ENCODE data around the gene SOWAHD. TPM values are rescaled to one million over a fixed set of nuclear protein-coding genes. Genes with fewer than 3 reads are reported as not detected.
"Not testable (repeated sequence)": the region's sequence is repeated elsewhere in the genome, so short reads cannot be mapped to it uniquely, and the experiment has no call there.

The SOWAHD gene
- total and polyA plus RNA-seq, 3 donors from 2014 or later, result 8.9 to 21.4 (median 12.6) TPM

DNA sequence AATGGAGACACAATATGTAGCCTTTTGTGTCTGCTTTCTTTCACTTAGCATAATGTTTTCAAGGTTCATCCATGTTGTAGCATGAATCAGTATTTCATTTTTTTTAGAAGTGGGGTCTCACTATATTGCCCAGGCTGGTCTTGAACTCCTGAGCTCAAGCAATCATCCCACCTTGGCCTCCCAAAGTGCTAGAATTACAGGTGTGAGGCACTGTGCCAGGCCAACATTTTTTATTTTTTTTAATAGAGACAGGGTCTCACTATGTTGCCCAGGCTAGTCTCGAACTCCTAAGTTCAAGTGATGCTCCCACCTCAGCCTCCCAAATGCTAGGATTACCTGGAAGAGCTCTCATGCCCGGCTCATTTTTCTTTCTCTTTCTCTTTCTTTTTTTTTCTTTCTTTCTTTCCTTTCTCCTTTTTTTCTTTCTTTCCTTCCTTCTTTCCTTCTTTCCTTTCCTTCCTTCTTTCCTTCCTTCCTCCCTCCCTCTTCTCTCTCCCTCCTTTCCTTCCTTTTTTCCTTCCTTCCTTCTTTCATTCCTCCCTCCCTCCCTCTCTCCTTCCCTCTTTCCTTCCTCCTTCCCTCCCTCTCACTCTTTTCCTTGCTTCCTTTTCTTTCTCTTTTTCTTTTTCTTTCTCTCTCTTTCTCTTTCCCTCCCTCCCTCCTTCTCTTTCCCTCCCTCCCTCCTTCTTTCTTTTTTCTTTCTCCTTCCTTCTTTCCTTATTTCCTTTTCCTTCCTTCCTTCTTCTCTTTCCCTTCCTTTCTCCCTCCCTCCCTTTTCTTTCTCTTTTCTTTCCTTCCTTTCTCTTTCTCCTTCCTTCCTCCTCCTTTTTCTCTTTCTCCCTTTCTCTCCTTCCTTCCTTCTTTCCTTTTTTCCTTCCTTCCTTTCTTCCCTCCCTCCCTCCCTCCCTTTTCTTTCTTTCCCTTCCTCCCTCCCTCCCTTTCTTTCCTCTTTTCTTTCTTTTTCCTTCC lies 43.1 kb downstream of the SOWAHD start:
- Histone ChIP-seq H3K9me3 (no peaks in the 10 kb centered on the region), H3K27ac (no peak overlapping the region), H3K36me3 (ENCODE audit: low read depth, missing control alignments) (no peaks in the 10 kb centered on the region), H3K4me1 (no peaks in the 10 kb centered on the region), H3K4me3 (no peak overlapping the region), H3K27me3 (no peaks in the 10 kb centered on the region)
- no peak for TF ChIP-seq POLR2A (IDR thresholded peaks at IDR 0.05)
- TF ChIP-seq, protein P1, sequence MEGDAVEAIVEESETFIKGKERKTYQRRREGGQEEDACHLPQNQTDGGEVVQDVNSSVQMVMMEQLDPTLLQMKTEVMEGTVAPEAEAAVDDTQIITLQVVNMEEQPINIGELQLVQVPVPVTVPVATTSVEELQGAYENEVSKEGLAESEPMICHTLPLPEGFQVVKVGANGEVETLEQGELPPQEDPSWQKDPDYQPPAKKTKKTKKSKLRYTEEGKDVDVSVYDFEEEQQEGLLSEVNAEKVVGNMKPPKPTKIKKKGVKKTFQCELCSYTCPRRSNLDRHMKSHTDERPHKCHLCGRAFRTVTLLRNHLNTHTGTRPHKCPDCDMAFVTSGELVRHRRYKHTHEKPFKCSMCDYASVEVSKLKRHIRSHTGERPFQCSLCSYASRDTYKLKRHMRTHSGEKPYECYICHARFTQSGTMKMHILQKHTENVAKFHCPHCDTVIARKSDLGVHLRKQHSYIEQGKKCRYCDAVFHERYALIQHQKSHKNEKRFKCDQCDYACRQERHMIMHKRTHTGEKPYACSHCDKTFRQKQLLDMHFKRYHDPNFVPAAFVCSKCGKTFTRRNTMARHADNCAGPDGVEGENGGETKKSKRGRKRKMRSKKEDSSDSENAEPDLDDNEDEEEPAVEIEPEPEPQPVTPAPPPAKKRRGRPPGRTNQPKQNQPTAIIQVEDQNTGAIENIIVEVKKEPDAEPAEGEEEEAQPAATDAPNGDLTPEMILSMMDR (IDR thresholded peaks at IDR 0.05), result no peak
- WGBS, 2 donors, result 80 to 85% methylated on average over 2 of the region's 2 CpGs
- DNase-seq, result no peak
- intact Hi-C loops (cut with DNase I; ENCODE audit: low total_unique reads), result no loop called here

DNA sequence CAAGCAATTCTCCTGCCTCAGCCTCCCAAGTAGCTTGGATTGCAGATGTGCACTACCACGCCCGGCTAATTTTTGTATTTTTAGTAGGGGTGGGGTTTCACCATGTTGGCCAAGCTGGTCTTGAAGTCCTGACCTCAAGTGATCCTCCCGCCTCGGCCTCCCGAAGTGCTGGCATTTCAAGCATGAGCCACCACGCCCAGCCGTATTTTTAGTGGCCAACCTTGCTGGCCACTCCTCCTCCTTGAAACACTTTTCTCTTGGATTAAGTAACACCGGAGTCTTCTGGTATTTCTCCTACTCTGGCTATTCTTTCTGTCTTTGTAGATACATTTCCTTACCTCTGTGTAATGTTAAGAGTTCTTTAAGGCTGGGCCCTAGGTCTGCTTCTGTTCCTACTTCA lies 44.2 kb downstream of the SOWAHD start:
- intact Hi-C loops (cut with DNase I; ENCODE audit: low total_unique reads), result no loop called here
- no peaks in the 10 kb centered on the region for H3K9me3 ChIP-seq
- TF ChIP-seq, protein P1 (IDR thresholded peaks at IDR 0.05), result no peak
- TF ChIP-seq POLR2A (IDR thresholded peaks at IDR 0.05), result no peak
- H3K27me3 ChIP-seq, result no peaks in the 10 kb centered on the region
- WGBS, 2 donors, result 95 to 100% methylated on average over 6 to 7 of the region's 8 CpGs
- no peak for DNase-seq
- H3K4me1 ChIP-seq, result no peaks in the 10 kb centered on the region
- H3K36me3 ChIP-seq (ENCODE audit: low read depth, missing control alignments), result no peaks in the 10 kb centered on the region
- no peak overlapping the region for H3K27ac ChIP-seq
- no peak overlapping the region for H3K4me3 ChIP-seq

DNA sequence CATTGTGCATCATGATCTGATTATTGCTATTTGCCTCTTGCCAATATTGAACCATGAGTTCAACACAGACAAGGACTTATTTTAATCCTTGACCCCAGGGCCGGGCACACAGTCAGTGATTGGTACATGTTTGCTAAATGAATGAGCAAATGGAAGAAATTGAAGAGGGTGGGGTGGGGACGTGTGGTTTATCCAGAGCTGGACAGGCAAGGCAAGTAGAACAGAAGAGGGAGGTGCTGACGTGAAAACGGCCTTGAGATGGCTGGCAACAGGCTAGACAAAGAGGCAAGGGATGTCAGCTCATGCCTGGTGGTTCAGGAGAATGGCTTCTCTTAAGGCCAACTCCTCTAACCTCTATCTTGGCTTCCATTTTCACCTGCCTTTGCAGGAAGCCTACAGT lies 50.1 kb downstream of the SOWAHD start:
- H3K9me3 ChIP-seq; H3K4me3 ChIP-seq; DNase-seq; H3K27me3 ChIP-seq; H3K36me3 ChIP-seq (ENCODE audit: low read depth, missing control alignments); H3K4me1 ChIP-seq; H3K27ac ChIP-seq; intact Hi-C loops (cut with DNase I; ENCODE audit: low total_unique reads): not testable (repeated sequence)
- 40% methylated on average over 2 of the region's 4 CpGs; no CpG with 5 or more reads in 1 of the 2 donors for WGBS, 2 donors

DNA sequence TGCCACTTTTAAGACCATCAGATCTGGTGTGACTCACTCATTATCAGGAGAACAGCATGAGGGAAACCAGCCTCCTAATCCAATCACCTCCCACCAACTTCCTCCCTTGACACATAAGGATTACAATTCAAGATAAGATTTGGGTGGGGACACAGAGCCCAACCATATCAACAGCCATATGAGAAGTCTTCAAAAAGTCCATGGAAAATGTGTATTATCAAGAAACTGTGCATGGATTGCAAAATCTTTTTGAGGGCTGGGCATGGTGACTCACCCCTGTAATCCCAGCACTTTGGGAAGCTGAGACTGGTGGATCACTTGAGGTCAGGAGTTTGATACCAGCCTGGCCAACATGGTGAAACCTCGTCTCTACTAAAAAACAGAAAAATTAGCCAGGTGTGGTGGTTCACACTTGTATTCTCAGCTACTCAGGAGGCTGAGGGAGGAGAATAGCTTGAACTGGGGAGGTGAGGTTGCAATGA lies 50.8 kb downstream of the SOWAHD start:
- Histone ChIP-seq H3K9me3 (no peaks in the 10 kb centered on the region), H3K4me1 (no peaks in the 10 kb centered on the region), H3K36me3 (ENCODE audit: low read depth, missing control alignments) (no peaks in the 10 kb centered on the region), H3K27me3 (no peaks in the 10 kb centered on the region), H3K4me3 (no peak overlapping the region), H3K27ac (no peak overlapping the region)
- 100% methylated on average over 1 of the region's 1 CpG for WGBS, 2 donors
- intact Hi-C loops (cut with DNase I; ENCODE audit: low total_unique reads), result no loop called here
- no peak for DNase-seq
- TF ChIP-seq, protein P1 (IDR thresholded peaks at IDR 0.05), result no peak
- no peak for TF ChIP-seq POLR2A (IDR thresholded peaks at IDR 0.05)

Small RNA genes within 50 kb of the gene (small RNA-seq; reads per million reads assigned to genes)
- 0 reads per million in 2 donors for gene SNORA69

Other genes starting within 250 kb of the SOWAHD start
- gene STEEP1, start 193.2 kb upstream of the SOWAHD start, total RNA-seq, result 10 to 100 TPM; 41.9 to 43.4 TPM
- gene STEEP1, start 193.2 kb upstream of the SOWAHD start, polyA plus RNA-seq (ENCODE audit: insufficient read depth, low read depth, low replicate concordance), result 24.8 TPM
- 10 to 100 TPM; 29.4 to 30.0 TPM for gene UBE2A, start 184.0 kb upstream of the SOWAHD start, total RNA-seq
- gene UBE2A, start 184.0 kb upstream of the SOWAHD start, polyA plus RNA-seq (ENCODE audit: insufficient read depth, low read depth, low replicate concordance), result 44.7 TPM
- gene NKRF, start 152.2 kb upstream of the SOWAHD start, total RNA-seq, result 1 to 10 TPM; 4.7 to 6.4 TPM
- gene NKRF, start 152.2 kb upstream of the SOWAHD start, polyA plus RNA-seq (ENCODE audit: insufficient read depth, low read depth, low replicate concordance), result 4.1 TPM
- gene SEPTIN6, start 65.4 kb upstream of the SOWAHD start, total RNA-seq, result 100 to 1,000 TPM; 187 to 250 TPM
- 80.2 TPM for gene SEPTIN6, start 65.4 kb upstream of the SOWAHD start, polyA plus RNA-seq (ENCODE audit: insufficient read depth, low read depth, low replicate concordance)
- 1,000 to 10,000 TPM in 1 of 2 donors, 100 to 1,000 TPM in 1; 442 to 1,133 TPM for gene RPL39, start 33.0 kb downstream of the SOWAHD start, total RNA-seq
- gene RPL39, start 33.0 kb downstream of the SOWAHD start, polyA plus RNA-seq (ENCODE audit: insufficient read depth, low read depth, low replicate concordance), result 1,045 TPM
- 10 to 100 TPM in 1 of 2 donors, 1 to 10 TPM in 1; 7.4 to 12.7 TPM for gene UPF3B, start 94.4 kb downstream of the SOWAHD start, total RNA-seq
- gene UPF3B, start 94.4 kb downstream of the SOWAHD start, polyA plus RNA-seq (ENCODE audit: insufficient read depth, low read depth, low replicate concordance), result 6.9 TPM
- 10 to 100 TPM in 1 of 2 donors, 1 to 10 TPM in 1; 8.8 to 12.7 TPM for gene RNF113A, start 113.1 kb downstream of the SOWAHD start, total RNA-seq
- 7.8 TPM for gene RNF113A, start 113.1 kb downstream of the SOWAHD start, polyA plus RNA-seq (ENCODE audit: insufficient read depth, low read depth, low replicate concordance)
- 10 to 100 TPM; 36.6 to 41.0 TPM for gene NDUFA1, start 113.2 kb downstream of the SOWAHD start, total RNA-seq
- gene NDUFA1, start 113.2 kb downstream of the SOWAHD start, polyA plus RNA-seq (ENCODE audit: insufficient read depth, low read depth, low replicate concordance), result 74.8 TPM
- 10 to 100 TPM; 24.0 to 50.3 TPM for gene AKAP14, start 137.3 kb downstream of the SOWAHD start, total RNA-seq
- 63.8 TPM for gene AKAP14, start 137.3 kb downstream of the SOWAHD start, polyA plus RNA-seq (ENCODE audit: insufficient read depth, low read depth, low replicate concordance)
- gene NKAP, start 185.2 kb downstream of the SOWAHD start, total RNA-seq, result 10 to 100 TPM; 16.3 to 16.7 TPM
- 4.6 TPM for gene NKAP, start 185.2 kb downstream of the SOWAHD start, polyA plus RNA-seq (ENCODE audit: insufficient read depth, low read depth, low replicate concordance)